Adrenal gland (tissue), 5 donors: ENCODE data around the gene MAN1A1.

Experiments used
- POLR2A ChIP-seq, 2 donors: fragments of 450-650 bp; IDR thresholded peaks; one replicate each; pipeline ENCODE4 v1.6.1; 2017; ENCODE audit warnings: antibody characterized with exemption in 2 of 2, mild to moderate bottlenecking in 2 of 2, moderate library complexity in 1 of 2
- TF ChIP-seq, protein P1 (sequence below), 6 experiments: fragments of 450-650 bp in 4 of 6; fragments of 200-600 bp in 2 of 6; sonication (generic) in 1 of 6; IDR thresholded peaks; 1 replicate in 5 of 6; 2 replicates in 1 of 6; pipeline versions ENCODE4 v1.5.1 to v1.8.0; 2016 to 2021; ENCODE audit warnings: antibody characterized with exemption in 6 of 6, mild to moderate bottlenecking in 2 of 6, moderate library complexity in 1 of 6
- donor health status: DM: no; HTN: no; CAD: no.

DNA sequence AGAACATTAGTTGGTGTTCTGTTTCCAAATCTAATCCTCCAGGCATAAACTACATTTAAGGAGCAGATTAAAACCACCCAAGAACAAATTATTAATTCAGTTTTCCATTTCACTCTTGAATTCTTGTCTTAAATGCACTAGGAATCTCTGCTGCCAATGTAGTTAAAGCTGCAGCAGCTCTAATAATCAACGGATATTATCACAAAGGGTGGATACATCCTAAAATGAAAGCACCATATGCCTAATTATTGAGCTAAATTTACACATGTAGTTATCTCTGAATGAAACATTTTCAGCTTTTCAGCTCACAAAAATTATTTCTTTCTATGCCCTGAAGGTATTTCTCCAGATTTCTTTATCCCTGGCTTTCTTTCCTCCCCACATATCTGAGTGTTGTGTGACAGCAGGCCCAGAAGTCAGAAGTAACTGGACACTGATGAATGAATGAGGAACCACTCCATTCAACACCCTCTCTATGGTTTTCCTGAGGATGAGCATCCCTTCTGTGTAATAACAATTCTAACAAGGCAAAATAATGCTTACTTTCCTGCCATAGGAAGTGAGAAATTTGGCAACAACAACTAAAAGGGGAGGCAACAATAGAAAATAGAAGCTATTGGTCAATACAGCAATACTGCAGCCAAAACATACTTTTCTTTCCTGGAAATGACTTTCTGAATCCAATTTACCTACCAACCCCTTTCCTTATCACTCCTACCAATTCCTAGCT lies 14.9 kb downstream of the MAN1A1 start:
- TF ChIP-seq, protein P1, sequence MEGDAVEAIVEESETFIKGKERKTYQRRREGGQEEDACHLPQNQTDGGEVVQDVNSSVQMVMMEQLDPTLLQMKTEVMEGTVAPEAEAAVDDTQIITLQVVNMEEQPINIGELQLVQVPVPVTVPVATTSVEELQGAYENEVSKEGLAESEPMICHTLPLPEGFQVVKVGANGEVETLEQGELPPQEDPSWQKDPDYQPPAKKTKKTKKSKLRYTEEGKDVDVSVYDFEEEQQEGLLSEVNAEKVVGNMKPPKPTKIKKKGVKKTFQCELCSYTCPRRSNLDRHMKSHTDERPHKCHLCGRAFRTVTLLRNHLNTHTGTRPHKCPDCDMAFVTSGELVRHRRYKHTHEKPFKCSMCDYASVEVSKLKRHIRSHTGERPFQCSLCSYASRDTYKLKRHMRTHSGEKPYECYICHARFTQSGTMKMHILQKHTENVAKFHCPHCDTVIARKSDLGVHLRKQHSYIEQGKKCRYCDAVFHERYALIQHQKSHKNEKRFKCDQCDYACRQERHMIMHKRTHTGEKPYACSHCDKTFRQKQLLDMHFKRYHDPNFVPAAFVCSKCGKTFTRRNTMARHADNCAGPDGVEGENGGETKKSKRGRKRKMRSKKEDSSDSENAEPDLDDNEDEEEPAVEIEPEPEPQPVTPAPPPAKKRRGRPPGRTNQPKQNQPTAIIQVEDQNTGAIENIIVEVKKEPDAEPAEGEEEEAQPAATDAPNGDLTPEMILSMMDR (IDR thresholded peaks at IDR 0.05): no peak
- no peak for TF ChIP-seq POLR2A (IDR thresholded peaks at IDR 0.05)
